Fibroblast of lung (primary cell): ENCODE data around the gene MAGEA11. TPM values are rescaled to one million over a fixed set of nuclear protein-coding genes. Genes with fewer than 3 reads are reported as not detected.
"Not testable (repeated sequence)": the region's sequence is repeated elsewhere in the genome, so short reads cannot be mapped to it uniquely, and the experiment has no call there.

Source experiments
- DNase-seq, 2 donors: peaks; one replicate each; pipeline versions ENCODE4 v3.0.0 to v3.0.0-alpha.2; 2010; ENCODE audit warnings: low read depth in 2 of 2
- H2AFZ ChIP-seq: 2 replicates; pipeline ENCODE4 v1.5.1; 2012; ENCODE audit warnings: low read length, control low read depth, inconsistent platforms
- H3K27ac ChIP-seq: 2 replicates; pipeline ENCODE4 v1.5.1; 2011; ENCODE audit warnings: low read length, control low read depth; ENCODE audit not compliant: insufficient read depth
- H3K27me3 ChIP-seq: 2 replicates; pipeline ENCODE4 v1.5.1; 2011; ENCODE audit warnings: mild to moderate bottlenecking, low read length; ENCODE audit not compliant: control insufficient read depth, insufficient read depth
- H3K36me3 ChIP-seq: 2 replicates; pipeline ENCODE4 v1.5.1; 2011; ENCODE audit warnings: low read length; ENCODE audit not compliant: control insufficient read depth, insufficient read depth
- H3K4me1 ChIP-seq: 2 replicates; pipeline ENCODE4 v1.5.1; 2011; ENCODE audit warnings: low read length; ENCODE audit not compliant: control insufficient read depth, insufficient read depth; ENCODE audit errors: extremely low read depth
- H3K4me2 ChIP-seq: 2 replicates; pipeline ENCODE4 v1.5.1; 2011; ENCODE audit warnings: low read length, control low read depth; ENCODE audit not compliant: insufficient read depth; ENCODE audit errors: extremely low read depth
- H3K4me3 ChIP-seq, 4 experiments: fragments of 200-600 bp in 1 of 4; sonication (generic) in 1 of 4; replicated peaks in 1 of 4; 2 replicates each; pipeline ENCODE4 v1.5.1; 2011 to 2016; ENCODE audit warnings: low read length in 4 of 4, low read depth in 3 of 4, mild to moderate bottlenecking in 3 of 4, control low read depth in 2 of 4, inconsistent platforms in 1 of 4, mixed read lengths in 1 of 4; ENCODE audit not compliant: insufficient read depth in 1 of 4; ENCODE audit errors: control extremely low read depth in 1 of 4
- H3K79me2 ChIP-seq: 2 replicates; pipeline ENCODE4 v1.5.1; 2012; ENCODE audit warnings: mild to moderate bottlenecking, low read length, inconsistent platforms; ENCODE audit not compliant: control insufficient read depth, insufficient read depth
- H3K9ac ChIP-seq: 2 replicates; pipeline ENCODE4 v1.5.1; 2011; ENCODE audit warnings: mild to moderate bottlenecking, low read length, control low read depth; ENCODE audit not compliant: insufficient read depth
- H3K9me3 ChIP-seq: 2 replicates; pipeline ENCODE4 v1.5.1; 2012; ENCODE audit warnings: low read depth, low read length; ENCODE audit not compliant: control insufficient read depth, insufficient read depth
- H4K20me1 ChIP-seq: 2 replicates; pipeline ENCODE4 v1.5.1; 2011; ENCODE audit warnings: low read length; ENCODE audit not compliant: control insufficient read depth, insufficient read depth; ENCODE audit errors: extremely low read depth
- EZH2 ChIP-seq: IDR thresholded peaks from 2 replicates; pipeline ENCODE4 v1.5.1; 2012; ENCODE audit warnings: low read length, control low read depth, mild to moderate bottlenecking; ENCODE audit errors: missing control alignments
- polyA plus RNA-seq, 2 donors: library from polyadenylated mRNA; depleted of rRNA in 1 of 2; stranded (reverse) in 1 of 2; unstranded in 1 of 2; fragments of >200 nt; gene quantifications; 2 replicates each; pipeline ENCODE4 v1.2.1, GENCODE V29; 2011 to 2012; ENCODE audit warnings: missing spikeins in 1 of 2
- total RNA-seq: library from RNA; depleted of rRNA; stranded (reverse); fragments of >200 nt; gene quantifications from 2 replicates; pipeline ENCODE4 v1.2.1, GENCODE V29; 2014
- TF ChIP-seq, protein P1 (sequence below), 2 donors: IDR thresholded peaks in 1 of 2; conservative IDR thresholded peaks in 1 of 2; 1 replicate in 1 of 2; 2 replicates in 1 of 2; pipeline ENCODE4 v1.5.1; 2011 to 2012; ENCODE audit warnings: low read length in 2 of 2, control low read depth in 1 of 2, inconsistent platforms in 1 of 2, low read depth in 1 of 2, mild to moderate bottlenecking in 1 of 2

MAGEA11 gene
- total and polyA plus RNA-seq, 2 donors (not counting 1 experiment from before 2014, with no cell fraction given), result not detected

DNA sequence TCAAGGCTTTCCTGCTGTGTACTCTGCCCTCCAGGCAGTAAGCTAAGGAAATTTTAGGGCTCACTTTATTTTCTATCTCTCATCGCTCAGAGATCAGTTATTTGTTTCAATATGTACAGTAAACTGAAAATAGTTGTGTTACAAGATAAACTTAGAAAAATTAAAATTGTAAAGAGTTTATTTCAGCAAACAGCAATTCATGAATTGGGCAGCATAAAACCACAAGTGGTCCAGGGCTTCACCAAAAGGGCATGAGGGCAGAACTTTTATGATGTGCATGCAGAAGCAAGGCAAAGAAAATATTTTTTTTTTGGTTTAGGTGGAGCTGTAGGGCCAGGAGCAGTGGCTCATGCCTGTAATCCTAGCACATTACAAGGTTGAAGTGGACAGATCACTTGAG, 20.1 kb upstream of the MAGEA11 start:
- Histone ChIP-seq H3K79me2 (no peaks in the 10 kb centered on the region), H3K4me1 (no peaks in the 10 kb centered on the region), H3K9ac (no peak overlapping the region), H2AFZ (no peak overlapping the region), H3K9me3 (no peaks in the 10 kb centered on the region), H3K36me3 (no peaks in the 10 kb centered on the region), H3K27ac (no peak overlapping the region), H3K4me2 (no peak overlapping the region), H3K4me3 (no peak overlapping the region), H3K27me3 (no peaks in the 10 kb centered on the region), H4K20me1 (no peaks in the 10 kb centered on the region)
- no peak for TF ChIP-seq EZH2
- TF ChIP-seq, protein P1, sequence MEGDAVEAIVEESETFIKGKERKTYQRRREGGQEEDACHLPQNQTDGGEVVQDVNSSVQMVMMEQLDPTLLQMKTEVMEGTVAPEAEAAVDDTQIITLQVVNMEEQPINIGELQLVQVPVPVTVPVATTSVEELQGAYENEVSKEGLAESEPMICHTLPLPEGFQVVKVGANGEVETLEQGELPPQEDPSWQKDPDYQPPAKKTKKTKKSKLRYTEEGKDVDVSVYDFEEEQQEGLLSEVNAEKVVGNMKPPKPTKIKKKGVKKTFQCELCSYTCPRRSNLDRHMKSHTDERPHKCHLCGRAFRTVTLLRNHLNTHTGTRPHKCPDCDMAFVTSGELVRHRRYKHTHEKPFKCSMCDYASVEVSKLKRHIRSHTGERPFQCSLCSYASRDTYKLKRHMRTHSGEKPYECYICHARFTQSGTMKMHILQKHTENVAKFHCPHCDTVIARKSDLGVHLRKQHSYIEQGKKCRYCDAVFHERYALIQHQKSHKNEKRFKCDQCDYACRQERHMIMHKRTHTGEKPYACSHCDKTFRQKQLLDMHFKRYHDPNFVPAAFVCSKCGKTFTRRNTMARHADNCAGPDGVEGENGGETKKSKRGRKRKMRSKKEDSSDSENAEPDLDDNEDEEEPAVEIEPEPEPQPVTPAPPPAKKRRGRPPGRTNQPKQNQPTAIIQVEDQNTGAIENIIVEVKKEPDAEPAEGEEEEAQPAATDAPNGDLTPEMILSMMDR (conservative IDR thresholded peaks at IDR 0.05 in 1 of 2, IDR thresholded peaks at IDR 0.05 in 1 of 2; ENCODE audit: low read depth in 1 of 2, low read length in 2 of 2), result no peak
- DNase-seq, result no peak

DNA sequence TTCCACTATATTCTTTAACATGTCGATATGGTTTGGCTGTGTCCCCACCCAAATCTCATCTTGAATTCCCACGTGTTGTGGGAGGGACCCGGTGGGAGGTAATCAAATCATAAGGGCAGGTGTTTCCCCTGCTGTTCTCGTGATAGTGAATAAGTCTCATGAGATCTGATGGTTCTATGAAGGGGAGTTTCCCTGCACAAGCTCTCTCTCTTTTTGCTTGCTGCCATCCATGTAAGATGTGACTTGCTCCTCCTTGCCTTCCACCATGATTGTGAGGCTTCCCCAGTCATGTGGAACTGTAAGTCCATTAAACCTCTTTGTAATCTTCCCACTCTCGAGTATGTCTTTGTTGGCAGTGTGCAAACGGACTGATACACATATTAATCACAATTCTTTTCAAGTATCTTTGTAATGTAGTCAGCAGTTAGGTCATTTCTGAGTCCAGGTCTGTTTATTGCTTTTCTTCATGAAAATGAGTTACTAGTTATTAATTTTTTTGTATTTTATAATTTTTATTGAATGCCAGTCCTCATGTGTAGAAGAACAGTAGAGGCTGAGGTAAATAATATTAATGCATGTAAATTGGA, 19.1 kb upstream of the MAGEA11 start:
- H3K4me3 ChIP-seq, H3K27ac ChIP-seq, H3K9ac ChIP-seq, H3K79me2 ChIP-seq, DNase-seq, H3K9me3 ChIP-seq, H3K4me2 ChIP-seq, H3K36me3 ChIP-seq, H2AFZ ChIP-seq, H3K4me1 ChIP-seq, H4K20me1 ChIP-seq, H3K27me3 ChIP-seq: not testable (repeated sequence)

DNA sequence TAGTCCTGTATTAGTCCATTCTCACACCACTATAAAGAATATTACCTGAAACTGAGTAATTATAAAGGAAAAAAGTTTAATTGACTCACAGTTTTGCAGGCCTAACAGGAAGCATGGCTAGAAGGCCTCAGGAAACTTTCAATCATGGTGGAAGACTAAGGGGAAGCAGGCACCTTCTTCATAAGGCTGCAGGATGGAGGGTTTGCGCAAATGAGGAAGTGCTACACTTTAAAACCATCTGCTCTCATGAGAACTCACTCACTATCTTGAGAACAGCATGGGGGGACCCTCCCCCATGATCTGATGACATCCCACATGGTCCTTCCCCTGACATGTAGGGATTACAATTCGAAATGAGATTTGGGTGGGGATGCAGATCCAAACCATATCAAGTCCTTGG, 12.1 kb upstream of the MAGEA11 start:
- H2AFZ ChIP-seq, result no peak overlapping the region
- DNase-seq, result no peak

More for the DNA sequence above, 12.1 kb upstream of the MAGEA11 start:
- H3K4me3 ChIP-seq, result no peak overlapping the region
- no peak overlapping the region for H3K4me2 ChIP-seq
- no peaks in the 10 kb centered on the region for H3K79me2 ChIP-seq
- H3K27ac ChIP-seq, result no peak overlapping the region
- no peak for TF ChIP-seq EZH2
- TF ChIP-seq, protein P1 (conservative IDR thresholded peaks at IDR 0.05 in 1 of 2, IDR thresholded peaks at IDR 0.05 in 1 of 2; ENCODE audit: low read depth in 1 of 2, low read length in 2 of 2), result no peak
- H3K9me3 ChIP-seq, result no peaks in the 10 kb centered on the region
- no peaks in the 10 kb centered on the region for H3K36me3 ChIP-seq
- no peaks in the 10 kb centered on the region for H3K27me3 ChIP-seq
- H3K9ac ChIP-seq, result no peak overlapping the region
- H3K4me1 ChIP-seq, result no peaks in the 10 kb centered on the region
- no peaks in the 10 kb centered on the region for H4K20me1 ChIP-seq
